HepG2 (cell line): Measurements from ENCODE around the gene GADD45GIP1. TPM values are rescaled to one million over a fixed set of nuclear protein-coding genes. Genes with fewer than 3 reads are reported as not detected.
A peak's percentile ranks its signal among the peaks of the same experiment; 100 is the strongest.

Experiments
- ATAD3A ChIP-seq: sonication (generic); formaldehyde crosslinking; IDR thresholded peaks from 2 replicates; pipeline ENCODE4 v1.4.0; 2020; ENCODE audit warnings: missing genetic modification reagents
- EED ChIP-seq: sonication (generic); formaldehyde crosslinking; IDR thresholded peaks from 2 replicates; pipeline ENCODE4 v1.5.0; 2020; ENCODE audit warnings: mild to moderate bottlenecking, missing genetic modification reagents
- ERF ChIP-seq: IDR thresholded peaks from 2 replicates; pipeline ENCODE4 v1.6.1; 2018; ENCODE audit warnings: missing biosample characterization, missing genetic modification reagents
- FIP1L1 ChIP-seq: fragments of 200-400 bp; formaldehyde crosslinking; IDR thresholded peaks from 2 replicates; pipeline ENCODE4 v1.6.1; 2018; ENCODE audit warnings: low read depth, mild to moderate bottlenecking, low read length, moderate library complexity, borderline replicate concordance; ENCODE audit not compliant: insufficient read depth
- FOSL2 ChIP-seq: sonication (generic); formaldehyde crosslinking; IDR thresholded peaks from 2 replicates; pipeline ENCODE4 v1.4.0; 2020; ENCODE audit warnings: missing genetic modification reagents
- HNRNPUL1 ChIP-seq: fragments of 200-400 bp; formaldehyde crosslinking; IDR thresholded peaks from 2 replicates; pipeline ENCODE4 v1.6.1; 2017; ENCODE audit warnings: low read depth, mild to moderate bottlenecking, low read length, moderate library complexity
- IRF2 ChIP-seq: IDR thresholded peaks from 2 replicates; pipeline ENCODE4 v1.6.1; 2018; ENCODE audit warnings: missing genetic modification reagents, missing compliant biosample characterization
- MXI1 ChIP-seq: IDR thresholded peaks from 3 replicates; pipeline ENCODE4 v1.6.1; 2012; ENCODE audit warnings: low read depth, low read length, inconsistent platforms, borderline replicate concordance
- RXRB ChIP-seq: IDR thresholded peaks from 2 replicates; pipeline ENCODE4 v1.6.1; 2016; ENCODE audit warnings: borderline replicate concordance, missing genetic modification reagents, missing compliant biosample characterization
- TBX3 ChIP-seq: fragments of 450-650 bp; IDR thresholded peaks from 2 replicates; pipeline ENCODE4 v1.6.1; 2017; ENCODE audit warnings: antibody characterized with exemption, mild to moderate bottlenecking, inconsistent platforms, borderline replicate concordance
- ZFP37 ChIP-seq: sonication (generic); formaldehyde crosslinking; IDR thresholded peaks from 2 replicates; pipeline ENCODE4 v1.4.0; 2020; ENCODE audit warnings: missing genetic modification reagents, borderline replicate concordance
- ZNF33A ChIP-seq: sonication (generic); formaldehyde crosslinking; IDR thresholded peaks from 2 replicates; pipeline ENCODE4 v1.5.1; 2020; ENCODE audit warnings: missing genetic modification reagents, mild to moderate bottlenecking, moderate library complexity, borderline replicate concordance
- ZNF550 ChIP-seq: sonication (generic); formaldehyde crosslinking; IDR thresholded peaks from 2 replicates; pipeline ENCODE4 v1.4.0; 2020; ENCODE audit warnings: mild to moderate bottlenecking, missing genetic modification reagents, borderline replicate concordance
- polyA plus RNA-seq, 8 experiments: library from polyadenylated mRNA; depleted of rRNA in 3 of 8; stranded (reverse) in 7 of 8; unstranded in 1 of 8; fragments of >200 nt; fragmentation: Illumina TruSeq in 4 of 8; extraction: Trizol in 4 of 8; gene quantifications; 2 replicates each; pipeline versions ENCODE4 v1.2.1 to v1.2.3, GENCODE V29; 2011 to 2016; ENCODE audit warnings: low read depth in 4 of 8, missing spikeins in 1 of 8, mixed read lengths in 1 of 8; ENCODE audit not compliant: insufficient read depth in 1 of 8
- total RNA-seq, 5 experiments: library from RNA; depleted of rRNA; stranded (reverse); fragments of >200 nt; fragmentation: Illumina TruSeq; extraction: Trizol; gene quantifications; 2 replicates each; pipeline ENCODE4 v1.2.3, GENCODE V29; 2016; ENCODE audit warnings: low read depth in 1 of 5
- TF ChIP-seq, protein P1 (sequence below): IDR thresholded peaks from 2 replicates; pipeline ENCODE4 v1.6.1; 2016; ENCODE audit warnings: missing compliant biosample characterization, missing genetic modification reagents, borderline replicate concordance
- TF ChIP-seq, protein P2 (sequence below): sonication (generic); formaldehyde crosslinking; IDR thresholded peaks from 2 replicates; pipeline ENCODE4 v1.4.0; 2020; ENCODE audit warnings: missing genetic modification reagents, borderline replicate concordance
- TF ChIP-seq, protein P3 (sequence below): sonication (generic); formaldehyde crosslinking; IDR thresholded peaks from 2 replicates; pipeline ENCODE4 v1.5.0; 2020; ENCODE audit warnings: missing genetic modification reagents

GADD45GIP1 gene
- total and polyA plus RNA-seq, 2 of the 13 experiments (the other 11 are each of a cell fraction or from before 2014, with no cell fraction given): 24.6 to 30.7 TPM

DNA sequence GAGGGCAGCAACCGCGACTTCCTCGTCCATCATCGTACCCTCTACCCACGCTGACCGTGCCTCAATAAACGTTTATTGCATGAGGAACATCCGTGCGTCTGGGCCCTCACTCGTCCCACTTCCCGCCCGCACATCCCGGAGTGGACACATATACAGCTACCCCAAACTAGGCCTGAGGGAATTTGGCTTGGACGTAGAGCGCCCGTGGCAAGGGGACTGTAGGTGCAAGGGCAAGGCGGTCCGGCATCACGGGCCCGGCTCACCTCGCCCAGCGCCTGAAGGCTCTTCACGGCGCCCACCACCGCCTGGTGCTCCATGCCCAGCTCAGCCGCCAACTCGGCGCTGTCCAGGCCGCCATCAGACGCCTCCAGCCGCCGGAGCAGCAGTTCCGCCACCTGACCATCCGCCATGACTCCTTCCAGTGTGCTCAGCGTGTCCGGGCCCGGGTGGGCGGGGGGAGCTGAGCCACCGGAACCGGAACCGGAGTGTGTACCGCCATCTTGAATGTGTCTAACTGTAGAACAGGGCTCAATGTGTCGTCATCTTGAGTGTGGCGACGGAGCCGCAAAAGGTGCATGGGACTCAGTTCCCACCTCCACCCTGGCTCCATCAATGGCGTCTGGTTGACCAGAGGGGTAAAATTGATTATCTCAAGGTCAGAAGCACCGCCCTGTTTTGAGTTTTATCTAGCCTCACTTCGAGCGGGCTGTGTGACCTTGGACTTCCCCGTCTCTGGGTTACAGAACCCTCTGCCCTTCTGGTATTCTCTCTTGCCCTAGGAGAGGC, 23.5 kb downstream of the GADD45GIP1 start, which contains the start of gene FARSA (continued):
- TF ChIP-seq, protein P1, sequence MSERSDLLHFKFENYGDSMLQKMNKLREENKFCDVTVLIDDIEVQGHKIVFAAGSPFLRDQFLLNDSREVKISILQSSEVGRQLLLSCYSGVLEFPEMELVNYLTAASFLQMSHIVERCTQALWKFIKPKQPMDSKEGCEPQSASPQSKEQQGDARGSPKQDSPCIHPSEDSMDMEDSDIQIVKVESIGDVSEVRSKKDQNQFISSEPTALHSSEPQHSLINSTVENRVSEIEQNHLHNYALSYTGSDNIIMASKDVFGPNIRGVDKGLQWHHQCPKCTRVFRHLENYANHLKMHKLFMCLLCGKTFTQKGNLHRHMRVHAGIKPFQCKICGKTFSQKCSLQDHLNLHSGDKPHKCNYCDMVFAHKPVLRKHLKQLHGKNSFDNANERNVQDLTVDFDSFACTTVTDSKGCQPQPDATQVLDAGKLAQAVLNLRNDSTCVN (CRISPR knock-in tag): no peak; the same call in 1 of the 2 replicates
- TF ChIP-seq FIP1L1: no peak
- TF ChIP-seq MXI1: peak; percentile 92; the same call in 2 of the 3 replicates
- TF ChIP-seq ZNF33A (CRISPR knock-in tag): no peak
- TF ChIP-seq ATAD3A: no peak
- no peak for TF ChIP-seq HNRNPUL1
- no peak; the same call in 1 of the 2 replicates for TF ChIP-seq ZNF550 (CRISPR knock-in tag)
- TF ChIP-seq EED: no peak; the same call in 1 of the 2 replicates
- no peak for TF ChIP-seq ZFP37
- TF ChIP-seq, protein P2, sequence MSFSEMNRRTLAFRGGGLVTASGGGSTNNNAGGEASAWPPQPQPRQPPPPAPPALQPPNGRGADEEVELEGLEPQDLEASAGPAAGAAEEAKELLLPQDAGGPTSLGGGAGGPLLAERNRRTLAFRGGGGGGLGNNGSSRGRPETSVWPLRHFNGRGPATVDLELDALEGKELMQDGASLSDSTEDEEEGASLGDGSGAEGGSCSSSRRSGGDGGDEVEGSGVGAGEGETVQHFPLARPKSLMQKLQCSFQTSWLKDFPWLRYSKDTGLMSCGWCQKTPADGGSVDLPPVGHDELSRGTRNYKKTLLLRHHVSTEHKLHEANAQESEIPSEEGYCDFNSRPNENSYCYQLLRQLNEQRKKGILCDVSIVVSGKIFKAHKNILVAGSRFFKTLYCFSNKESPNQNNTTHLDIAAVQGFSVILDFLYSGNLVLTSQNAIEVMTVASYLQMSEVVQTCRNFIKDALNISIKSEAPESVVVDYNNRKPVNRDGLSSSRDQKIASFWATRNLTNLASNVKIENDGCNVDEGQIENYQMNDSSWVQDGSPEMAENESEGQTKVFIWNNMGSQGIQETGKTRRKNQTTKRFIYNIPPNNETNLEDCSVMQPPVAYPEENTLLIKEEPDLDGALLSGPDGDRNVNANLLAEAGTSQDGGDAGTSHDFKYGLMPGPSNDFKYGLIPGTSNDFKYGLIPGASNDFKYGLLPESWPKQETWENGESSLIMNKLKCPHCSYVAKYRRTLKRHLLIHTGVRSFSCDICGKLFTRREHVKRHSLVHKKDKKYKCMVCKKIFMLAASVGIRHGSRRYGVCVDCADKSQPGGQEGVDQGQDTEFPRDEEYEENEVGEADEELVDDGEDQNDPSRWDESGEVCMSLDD (CRISPR knock-in tag): no peak
- TF ChIP-seq TBX3: no peak
- TF ChIP-seq, protein P3, sequence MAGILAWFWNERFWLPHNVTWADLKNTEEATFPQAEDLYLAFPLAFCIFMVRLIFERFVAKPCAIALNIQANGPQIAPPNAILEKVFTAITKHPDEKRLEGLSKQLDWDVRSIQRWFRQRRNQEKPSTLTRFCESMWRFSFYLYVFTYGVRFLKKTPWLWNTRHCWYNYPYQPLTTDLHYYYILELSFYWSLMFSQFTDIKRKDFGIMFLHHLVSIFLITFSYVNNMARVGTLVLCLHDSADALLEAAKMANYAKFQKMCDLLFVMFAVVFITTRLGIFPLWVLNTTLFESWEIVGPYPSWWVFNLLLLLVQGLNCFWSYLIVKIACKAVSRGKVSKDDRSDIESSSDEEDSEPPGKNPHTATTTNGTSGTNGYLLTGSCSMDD (CRISPR knock-in tag): no peak
- peak; percentile 54; the same call in 1 of the 2 replicates for TF ChIP-seq ERF (CRISPR knock-in tag)
- TF ChIP-seq RXRB (CRISPR knock-in tag): peak; percentile 73
- peak; percentile 51; the same call in 1 of the 2 replicates for TF ChIP-seq FOSL2 (CRISPR knock-in tag)
- TF ChIP-seq IRF2: peak; percentile 89
